IMR-90 (cell line): ENCODE results near the gene MACROD1. TPM values are rescaled to one million over a fixed set of nuclear protein-coding genes. Genes with fewer than 3 reads are reported as not detected.

Experiments used
- ATAC-seq: fragments of 200-7000 bp; cut with Tn5 transposase; 2 replicates; pipeline ENCODE4 v1.9.1; 2020; ENCODE audit warnings: low read depth, mild to moderate bottlenecking, moderate library complexity
- BruUV-seq: library from RNA; stranded (reverse); fragments of 400-500 nt; replicated peaks from 2 replicates; lab custom pipeline; 2021; lab: Mats Ljungman, UMichigan
- CTCF ChIA-PET: fragments of 300-600 bp; formaldehyde crosslinking; extraction: SDS; loops from one replicate; lab custom pipeline; 2021; ENCODE audit warnings: antibody characterized with exemption; lab: Yijun Ruan, JAX
- POLR2A ChIA-PET: fragments of 300-600 bp; sonication (Branson Sonifier 250); formaldehyde crosslinking; loops from one replicate; lab custom pipeline; 2022; ENCODE audit warnings: antibody characterized with exemption; ENCODE audit not compliant: unreplicated experiment; lab: Charles Lee
- DNase-seq: peaks from one replicate; pipeline ENCODE4 v3.0.0; 2013
- H2AFZ ChIP-seq: replicated peaks from 2 replicates; pipeline ENCODE3; 2013; ENCODE audit warnings: low read length, mild to moderate bottlenecking; ENCODE audit not compliant: poor library complexity
- H2AK5ac ChIP-seq: 2 replicates; pipeline ENCODE4 v1.6.1; 2013; ENCODE audit warnings: low read depth, low read length, inconsistent platforms
- H2AK9ac ChIP-seq: replicated peaks from 2 replicates; pipeline ENCODE3; 2013; ENCODE audit warnings: mild to moderate bottlenecking, low read depth, low read length, moderate library complexity; ENCODE audit not compliant: poor library complexity
- H2BK120ac ChIP-seq: 2 replicates; pipeline ENCODE4 v1.6.1; 2013; ENCODE audit warnings: low read depth, low read length, inconsistent platforms
- H2BK15ac ChIP-seq: 3 replicates; pipeline ENCODE4 v1.6.1; 2013; ENCODE audit warnings: low read depth, low read length, inconsistent platforms
- H2BK20ac ChIP-seq: 2 replicates; pipeline ENCODE4 v1.6.1; 2013; ENCODE audit warnings: low read depth, mild to moderate bottlenecking, inconsistent platforms, low read length, moderate library complexity
- H2BK5ac ChIP-seq: 2 replicates; pipeline ENCODE4 v1.6.1; 2013; ENCODE audit warnings: mild to moderate bottlenecking, low read depth, low read length, inconsistent platforms; ENCODE audit not compliant: poor library complexity, severe bottlenecking
- H3K14ac ChIP-seq: replicated peaks from 2 replicates; pipeline ENCODE4 v1.6.1; 2013; ENCODE audit warnings: low read depth, low read length, inconsistent platforms
- H3K18ac ChIP-seq: 2 replicates; pipeline ENCODE4 v1.6.1; 2013; ENCODE audit warnings: low read depth, low read length, control low read depth
- H3K23ac ChIP-seq: 2 replicates; pipeline ENCODE4 v1.6.1; 2013; ENCODE audit warnings: low read depth, low read length, inconsistent platforms
- H3K27ac ChIP-seq: 2 replicates; pipeline ENCODE4 v1.5.1; 2013; ENCODE audit warnings: mild to moderate bottlenecking, control low read depth, low read length; ENCODE audit not compliant: insufficient read depth
- H3K27me3 ChIP-seq: 2 replicates; pipeline ENCODE4 v1.6.1; 2013; ENCODE audit warnings: low read length; ENCODE audit not compliant: control insufficient read depth, insufficient read depth
- H3K36me3 ChIP-seq: 2 replicates; pipeline ENCODE4 v1.6.1; 2013; ENCODE audit warnings: low read length, mixed read lengths; ENCODE audit not compliant: control insufficient read depth, insufficient read depth
- H3K4ac ChIP-seq: 2 replicates; pipeline ENCODE4 v1.6.1; 2013; ENCODE audit warnings: low read depth, low read length, inconsistent platforms
- H3K4me1 ChIP-seq: 2 replicates; pipeline ENCODE4 v1.6.1; 2013; ENCODE audit warnings: low read length, mixed read lengths; ENCODE audit not compliant: control insufficient read depth, insufficient read depth
- H3K4me2 ChIP-seq: 2 replicates; pipeline ENCODE4 v1.6.1; 2013; ENCODE audit warnings: low read depth, mild to moderate bottlenecking, control low read depth, low read length, moderate library complexity
- H3K4me3 ChIP-seq: 2 replicates; pipeline ENCODE4 v1.5.1; 2013; ENCODE audit warnings: low read depth, mild to moderate bottlenecking, control low read depth, low read length, moderate library complexity; ENCODE audit not compliant: insufficient read depth
- H3K56ac ChIP-seq: 2 replicates; pipeline ENCODE4 v1.6.1; 2013; ENCODE audit warnings: low read length, inconsistent platforms; ENCODE audit not compliant: insufficient read depth; ENCODE audit errors: extremely low read depth
- H3K79me1 ChIP-seq, 2 experiments: 2 replicates each; pipeline ENCODE4 v1.6.1; 2013; ENCODE audit warnings: low read length in 2 of 2, inconsistent platforms in 1 of 2, low read depth in 1 of 2
- H3K9ac ChIP-seq: 2 replicates; pipeline ENCODE4 v1.6.1; 2013; ENCODE audit warnings: low read depth, low read length, control low read depth
- H3K9me1 ChIP-seq: 2 replicates; pipeline ENCODE4 v1.6.1; 2013; ENCODE audit warnings: low read length, inconsistent platforms; ENCODE audit not compliant: insufficient read depth
- H3K9me3 ChIP-seq: 2 replicates; pipeline ENCODE4 v1.6.1; 2013; ENCODE audit warnings: low read length; ENCODE audit not compliant: control insufficient read depth, insufficient read depth
- H4K20me1 ChIP-seq: 2 replicates; pipeline ENCODE4 v1.6.1; 2013; ENCODE audit warnings: low read length, inconsistent platforms; ENCODE audit not compliant: insufficient read depth
- H4K5ac ChIP-seq: 2 replicates; pipeline ENCODE4 v1.6.1; 2013; ENCODE audit warnings: mild to moderate bottlenecking, low read depth, low read length, control low read depth
- H4K8ac ChIP-seq, 2 experiments: 2 replicates each; pipeline ENCODE4 v1.6.1; 2013; ENCODE audit warnings: low read depth in 2 of 2, low read length in 2 of 2, control low read depth in 1 of 2, inconsistent platforms in 1 of 2
- H4K91ac ChIP-seq: 2 replicates; pipeline ENCODE4 v1.6.1; 2013; ENCODE audit warnings: low read depth, low read length, inconsistent platforms; ENCODE audit not compliant: insufficient read depth
- CEBPB ChIP-seq: IDR thresholded peaks from 2 replicates; pipeline ENCODE4 v1.6.1; 2012; ENCODE audit warnings: low read depth, low read length, improper control_type of control experiment
- CHD1 ChIP-seq: IDR thresholded peaks from 2 replicates; pipeline ENCODE4 v1.6.1; 2012; ENCODE audit warnings: low read depth, low read length, improper control_type of control experiment
- FOS ChIP-seq: fragments of 150-350 bp; IDR thresholded peaks from 2 replicates; pipeline ENCODE4 v1.6.1; 2016; ENCODE audit warnings: low read depth, low read length
- MAFK ChIP-seq: IDR thresholded peaks from 2 replicates; pipeline ENCODE4 v1.6.1; 2012; ENCODE audit warnings: low read depth, low read length, improper control_type of control experiment
- MAZ ChIP-seq: IDR thresholded peaks from 2 replicates; pipeline ENCODE4 v1.6.1; 2012; ENCODE audit warnings: low read depth, mild to moderate bottlenecking, low read length, improper control_type of control experiment, moderate library complexity, borderline replicate concordance
- MXI1 ChIP-seq: IDR thresholded peaks from 2 replicates; pipeline ENCODE4 v1.6.1; 2012; ENCODE audit warnings: low read depth, mild to moderate bottlenecking, low read length, moderate library complexity, borderline replicate concordance
- NFE2L2 ChIP-seq: fragments of 150-350 bp; IDR thresholded peaks from 2 replicates; pipeline ENCODE4 v1.6.1; 2016; ENCODE audit warnings: low read depth, mild to moderate bottlenecking, low read length
- RAD21 ChIP-seq: IDR thresholded peaks from 2 replicates; pipeline ENCODE4 v1.6.1; 2012; ENCODE audit warnings: low read length, improper control_type of control experiment
- RCOR1 ChIP-seq: IDR thresholded peaks from 2 replicates; pipeline ENCODE4 v1.6.1; 2012; ENCODE audit warnings: mild to moderate bottlenecking, low read length, improper control_type of control experiment; ENCODE audit not compliant: insufficient replicate concordance
- RFX5 ChIP-seq: IDR thresholded peaks from 2 replicates; pipeline ENCODE4 v1.8.0; 2012; ENCODE audit warnings: low read depth, mild to moderate bottlenecking, low read length, moderate library complexity
- SMC3 ChIP-seq: fragments of 150-350 bp; IDR thresholded peaks from 2 replicates; pipeline ENCODE4 v1.6.1; 2016; ENCODE audit warnings: low read depth, mild to moderate bottlenecking, antibody characterized with exemption, low read length, moderate library complexity
- WGBS, 2 experiments: methylation state at CpG; one replicate each; pipeline versions ENCODE4 v1.1.5 to v1.1.7; 2013; ENCODE audit warnings: missing lambda C conversion rate in 2 of 2; ENCODE audit not compliant: insufficient read length in 1 of 2; ENCODE audit errors: extremely low coverage in 2 of 2; 5-methylcytosine and 5-hydroxymethylcytosine counted together
- dilution Hi-C: fragments of 300-500 bp; cut with HindIII; formaldehyde crosslinking; loops from one replicate; pipeline ENCODE4 v1.14.3; 2018; ENCODE audit warnings: low sequenced_read_pairs; ENCODE audit not compliant: unreplicated experiment
- in situ Hi-C: fragments of 300-500 bp; cut with MboI; formaldehyde crosslinking; loops from 3 replicates; pipeline ENCODE4 v1.14.3; 2019; ENCODE audit warnings: low sequenced_read_pairs, inconsistent platforms, mixed read lengths
- intact Hi-C: fragments of 100-400 bp; cut with micrococcal nuclease; formaldehyde crosslinking; loops from 2 replicates; pipeline ENCODE4 v1.10.0; 2022
- polyA plus RNA-seq, 3 experiments: library from polyadenylated mRNA; depleted of rRNA; stranded (reverse); fragments of >200 nt; gene quantifications; 2 replicates each; pipeline ENCODE4 v1.2.3, GENCODE V29; 2012; ENCODE audit warnings: low replicate concordance in 1 of 3
- total RNA-seq: library from RNA; depleted of rRNA; stranded (reverse); fragments of >200 nt; gene quantifications from 2 replicates; pipeline ENCODE4 v1.2.3, GENCODE V29; 2012
- TF ChIP-seq, protein P1 (sequence below): fragments of 150-350 bp; IDR thresholded peaks from 2 replicates; pipeline ENCODE4 v1.6.1; 2017; ENCODE audit warnings: mild to moderate bottlenecking, antibody characterized with exemption, low read length, low read depth

The MACROD1 gene
- total and polyA plus RNA-seq, 2 of the 4 experiments (the other 2 are of a cell fraction) = 2.5 to 9.3 TPM

DNA sequence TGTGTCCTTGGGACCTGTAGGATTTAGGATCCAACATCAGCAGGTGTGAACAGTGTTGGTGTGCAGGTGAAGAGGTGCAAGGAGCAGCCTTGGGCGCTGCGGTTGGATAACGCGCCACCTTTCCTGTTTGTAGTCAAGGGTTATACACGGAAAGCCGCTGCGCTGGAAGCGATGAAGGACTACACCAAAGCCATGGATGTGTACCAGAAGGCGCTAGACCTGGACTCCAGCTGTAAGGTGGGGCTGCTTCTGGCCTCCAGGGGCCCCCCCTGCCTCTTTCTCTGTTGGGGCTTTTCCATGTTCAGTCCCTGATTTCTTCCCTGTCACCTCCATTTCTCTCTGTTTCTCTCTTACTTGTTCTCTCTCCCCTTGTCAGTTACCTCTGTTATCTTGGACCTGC, 37.1 kb upstream of the MACROD1 start:
- in situ Hi-C loops (loop anchor here (5.0 kb wide), 1 partner anchor 99 kb away; the partner anchor contains the start of gene CATSPERZ), intact Hi-C loops (loop anchor here (10.0 kb wide), 1 partner anchor 452 kb away; no protein-coding TSS in a partner anchor), dilution Hi-C loops (no loop called here)
- no peak overlapping the region for H2BK120ac ChIP-seq
- H3K4me3 ChIP-seq = no peak overlapping the region
- BruUV-seq = no TSS peak
- no peak overlapping the region for H3K18ac ChIP-seq
- peaks cover 61% of the 10 kb centered on the region for H3K36me3 ChIP-seq
- no peak overlapping the region for H2BK5ac ChIP-seq
- no peaks in the 10 kb centered on the region for H3K9me3 ChIP-seq
- no peak overlapping the region for H3K9ac ChIP-seq
- DNase-seq (no peak), ATAC-seq (no peak)
- peaks cover 0 to 40% of the 10 kb centered on the region in 2 experiments; a peak in 3 of 4 replicates for H3K79me1 ChIP-seq
- H2AFZ ChIP-seq = no peak overlapping the region
- H2AK9ac ChIP-seq = no peak overlapping the region
- H3K4me2 ChIP-seq = no peak overlapping the region
- POLR2A ChIA-PET = no interaction called here
- WGBS, 2 experiments = no CpG with 5 or more reads among the region's 9 CpGs
- H4K8ac ChIP-seq = no peak overlapping the region
- H3K23ac ChIP-seq = no peak overlapping the region
- CTCF ChIA-PET = interaction anchor here (2.0 kb wide), 1 partner anchor 98 kb away, joined by 12 read pairs; no protein-coding TSS in a partner anchor
- H3K56ac ChIP-seq = no peak overlapping the region
- no peaks in the 10 kb centered on the region for H3K27me3 ChIP-seq
- no peak overlapping the region for H3K27ac ChIP-seq
- no peak overlapping the region for H3K14ac ChIP-seq
- H4K91ac ChIP-seq = no peak overlapping the region
- H3K9me1 ChIP-seq = no peaks in the 10 kb centered on the region
- no peak overlapping the region for H2AK5ac ChIP-seq
- H3K4me1 ChIP-seq = peaks cover 9% of the 10 kb centered on the region
- H4K20me1 ChIP-seq = peaks cover 13% of the 10 kb centered on the region; the same call in 1 of the 2 replicates
- H2BK20ac ChIP-seq = no peak overlapping the region
- H3K4ac ChIP-seq = no peak overlapping the region
- no peak overlapping the region for H4K5ac ChIP-seq
- TF ChIP-seq, protein P1, sequence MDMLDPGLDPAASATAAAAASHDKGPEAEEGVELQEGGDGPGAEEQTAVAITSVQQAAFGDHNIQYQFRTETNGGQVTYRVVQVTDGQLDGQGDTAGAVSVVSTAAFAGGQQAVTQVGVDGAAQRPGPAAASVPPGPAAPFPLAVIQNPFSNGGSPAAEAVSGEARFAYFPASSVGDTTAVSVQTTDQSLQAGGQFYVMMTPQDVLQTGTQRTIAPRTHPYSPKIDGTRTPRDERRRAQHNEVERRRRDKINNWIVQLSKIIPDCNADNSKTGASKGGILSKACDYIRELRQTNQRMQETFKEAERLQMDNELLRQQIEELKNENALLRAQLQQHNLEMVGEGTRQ = no peak
- TF ChIP-seq CEBPB (no peak), NFE2L2 (no peak), SMC3 (no peak), FOS (no peak), MAFK (no peak), RCOR1 (no peak), RFX5 (no peak), CHD1 (no peak), RAD21 (no peak), MAZ (no peak), MXI1 (no peak)
- no peak overlapping the region for H2BK15ac ChIP-seq
